Osteoblast (primary cell): ENCODE data around the gene ATP6V1C2. TPM values are rescaled to one million over a fixed set of nuclear protein-coding genes. Genes with fewer than 3 reads are reported as not detected.

Experiments
- DNase-seq: peaks from one replicate; pipeline ENCODE4 v3.0.0; 2011; ENCODE audit warnings: low spot score, mixed read lengths; ENCODE audit not compliant: insufficient read length; ENCODE audit errors: missing footprints
- H2AFZ ChIP-seq: 2 replicates; pipeline ENCODE4 v1.6.0; 2011; ENCODE audit warnings: mild to moderate bottlenecking, low read length
- H3K27ac ChIP-seq: 2 replicates; pipeline ENCODE4 v1.5.1; 2011; ENCODE audit warnings: mild to moderate bottlenecking, low read depth, low read length, moderate library complexity
- H3K27me3 ChIP-seq: 2 replicates; pipeline ENCODE4 v1.6.0; 2012; ENCODE audit warnings: mild to moderate bottlenecking, control low read depth, inconsistent platforms, low read length, moderate library complexity; ENCODE audit not compliant: insufficient read depth
- H3K36me3 ChIP-seq: 2 replicates; pipeline ENCODE4 v1.5.1; 2011; ENCODE audit warnings: mild to moderate bottlenecking, low read length, control low read depth, moderate library complexity; ENCODE audit not compliant: insufficient read depth
- H3K4me1 ChIP-seq: 2 replicates; pipeline ENCODE4 v1.5.1; 2011; ENCODE audit warnings: mild to moderate bottlenecking, low read length, control low read depth, moderate library complexity; ENCODE audit not compliant: insufficient read depth
- H3K4me2 ChIP-seq: 2 replicates; pipeline ENCODE4 v1.6.0; 2011; ENCODE audit warnings: mild to moderate bottlenecking, low read length; ENCODE audit not compliant: insufficient read depth
- H3K4me3 ChIP-seq: fragments of 200-600 bp; sonication (generic); 3 replicates; pipeline ENCODE4 v1.5.1; 2012; ENCODE audit warnings: mild to moderate bottlenecking, low read length, inconsistent platforms; ENCODE audit not compliant: insufficient read depth
- H3K79me2 ChIP-seq: 2 replicates; pipeline ENCODE4 v1.6.0; 2012; ENCODE audit warnings: mild to moderate bottlenecking, low read length, control low read depth, inconsistent platforms; ENCODE audit not compliant: insufficient read depth
- H3K9me3 ChIP-seq: 2 replicates; pipeline ENCODE4 v1.5.1; 2011; ENCODE audit warnings: low read depth, low read length, control low read depth
- H4K20me1 ChIP-seq: 2 replicates; pipeline ENCODE4 v1.6.0; 2012; ENCODE audit warnings: mild to moderate bottlenecking, low read length, control low read depth; ENCODE audit not compliant: insufficient read depth
- CTCF ChIP-seq: IDR thresholded peaks from 2 replicates; pipeline ENCODE4 v1.5.1; 2011; ENCODE audit warnings: mild to moderate bottlenecking, low read depth, low read length, moderate library complexity; ENCODE audit errors: extremely low read depth
- total RNA-seq: library from RNA; depleted of rRNA; stranded (reverse); fragments of >200 nt; gene quantifications from 2 replicates; pipeline ENCODE4 v1.2.3, GENCODE V29; 2012

ATP6V1C2 gene
- total RNA-seq, 1 donor: under 0.01 TPM

GRCh38 chr2:10716581-10716980 is 4.8 kb upstream of the ATP6V1C2 start:
- H3K9me3 ChIP-seq: no peaks in the 10 kb centered on the region
- H3K27ac ChIP-seq: no peak overlapping the region
- no peaks in the 10 kb centered on the region for H3K79me2 ChIP-seq
- TF ChIP-seq CTCF: no peak
- DNase-seq: no peak
- H3K4me2 ChIP-seq: no peak overlapping the region
- H3K4me3 ChIP-seq: no peak overlapping the region
- H3K4me1 ChIP-seq: peaks cover 12% of the 10 kb centered on the region
- no peaks in the 10 kb centered on the region for H4K20me1 ChIP-seq
- H2AFZ ChIP-seq: no peak overlapping the region
- H3K27me3 ChIP-seq: peaks cover 19% of the 10 kb centered on the region
- H3K36me3 ChIP-seq: no peaks in the 10 kb centered on the region

GRCh38 chr2:10717628-10718027 is 3.8 kb upstream of the ATP6V1C2 start:
- Histone ChIP-seq H3K4me2 (peak overlapping the region; percentile 61), H2AFZ (peak overlapping the region; percentile 56), H3K36me3 (no peaks in the 10 kb centered on the region), H3K27ac (no peak overlapping the region), H3K4me3 (peak overlapping the region; percentile 37), H3K9me3 (no peaks in the 10 kb centered on the region), H3K79me2 (no peaks in the 10 kb centered on the region), H4K20me1 (no peaks in the 10 kb centered on the region), H3K4me1 (peaks cover 15% of the 10 kb centered on the region), H3K27me3 (peaks cover 29% of the 10 kb centered on the region)
- no peak for TF ChIP-seq CTCF
- peak; percentile 95 for DNase-seq

- H3K4me1 ChIP-seq: peaks cover 15% of the 10 kb centered on the region
These were observed 1.1 kb upstream of the ATP6V1C2 start for GRCh38 chr2:10720306-10720705.

GRCh38 chr2:10720947-10721395 is 459 bp upstream of the ATP6V1C2 start:
- DNase-seq: peak; percentile 54
- Histone ChIP-seq H4K20me1 (no peaks in the 10 kb centered on the region), H3K79me2 (no peaks in the 10 kb centered on the region), H3K4me1 (peaks cover 15% of the 10 kb centered on the region), H3K4me3 (no peak overlapping the region), H3K4me2 (no peak overlapping the region), H3K27me3 (peaks cover 55% of the 10 kb centered on the region), H3K9me3 (no peaks in the 10 kb centered on the region), H2AFZ (no peak overlapping the region), H3K36me3 (no peaks in the 10 kb centered on the region), H3K27ac (no peak overlapping the region)
- no peak for TF ChIP-seq CTCF

More at GRCh38 chr2:10720306-10720705, 1.1 kb upstream of the ATP6V1C2 start:
- Histone ChIP-seq H3K27me3 (peaks cover 50% of the 10 kb centered on the region), H3K4me2 (no peak overlapping the region), H3K36me3 (no peaks in the 10 kb centered on the region), H3K9me3 (no peaks in the 10 kb centered on the region), H2AFZ (no peak overlapping the region), H3K79me2 (no peaks in the 10 kb centered on the region), H4K20me1 (no peaks in the 10 kb centered on the region), H3K27ac (no peak overlapping the region), H3K4me3 (no peak overlapping the region)
- peak; percentile 73 for DNase-seq
- no peak for TF ChIP-seq CTCF
